GM12878 (cell line): ENCODE measurements around the gene CCDC184. TPM values are rescaled to one million over a fixed set of nuclear protein-coding genes. Genes with fewer than 3 reads are reported as not detected.

ENCODE experiments used
- ATAC-seq: fragments of 200-7000 bp; cut with Tn5 transposase; 3 replicates; pipeline ENCODE4 v1.9.1; 2020; ENCODE audit warnings: mild to moderate bottlenecking, moderate library complexity
- BruUV-seq: library from RNA; stranded (reverse); fragments of 400-500 nt; replicated peaks from 2 replicates; lab custom pipeline; 2021; lab: Mats Ljungman, UMichigan
- CTCF ChIA-PET: fragments of 300-600 bp; sonication (Branson Sonifier 250); formaldehyde crosslinking; extraction: SDS; loops from one replicate; lab custom pipeline; 2021; ENCODE audit warnings: inconsistent platforms; lab: Yijun Ruan, JAX
- POLR2A ChIA-PET: fragments of 350-600 bp; formaldehyde crosslinking; extraction: SDS; loops from one replicate; lab custom pipeline; 2021; ENCODE audit warnings: inconsistent platforms; lab: Charles Lee
- RAD21 ChIA-PET: fragments of 300-600 bp; sonication (Branson Sonifier 250); formaldehyde crosslinking; loops from one replicate; lab custom pipeline; 2023; ENCODE audit warnings: antibody characterized with exemption; ENCODE audit not compliant: unreplicated experiment; lab: Charles Lee
- SMC1A ChIA-PET: fragments of 300-600 bp; sonication (Branson Sonifier 250); formaldehyde crosslinking; loops from one replicate; lab custom pipeline; 2023; ENCODE audit not compliant: unreplicated experiment, uncharacterized antibody; lab: Charles Lee
- DNase-seq: peaks from one replicate; pipeline ENCODE4 v3.0.0-alpha.2; 2011; ENCODE audit warnings: low read depth, low spot score
- FAIRE-seq: peaks from 3 replicates; lab custom pipeline; 2011; peaks lifted over from hg19 to GRCh38; lab: Jason Lieb, UNC
- H2AFZ ChIP-seq: 2 replicates; pipeline ENCODE4 v1.6.0; 2011; ENCODE audit warnings: low read depth, low read length, control low read depth; ENCODE audit not compliant: control insufficient read depth
- H3K27ac ChIP-seq: 2 replicates; pipeline ENCODE4 v1.5.1; 2011; ENCODE audit warnings: control low read depth; ENCODE audit not compliant: control insufficient read depth, insufficient read depth
- H3K27me3 ChIP-seq, 2 experiments: replicated peaks in 1 of 2; 2 replicates each; pipeline versions ENCODE4 v1.6.0 to v1.6.1; 2011; ENCODE audit warnings: low read length in 1 of 2; ENCODE audit not compliant: control insufficient read depth in 2 of 2, insufficient read depth in 2 of 2
- H3K36me3 ChIP-seq, 2 experiments: 2 replicates each; pipeline ENCODE4 v1.5.1; 2011; ENCODE audit warnings: low read length in 1 of 2; ENCODE audit not compliant: control insufficient read depth in 2 of 2, insufficient read depth in 2 of 2
- H3K4me1 ChIP-seq: 2 replicates; pipeline ENCODE4 v1.6.1; 2011; ENCODE audit warnings: mild to moderate bottlenecking, low read length, moderate library complexity, mixed read lengths; ENCODE audit not compliant: control insufficient read depth, insufficient read depth
- H3K4me2 ChIP-seq: 2 replicates; pipeline ENCODE4 v1.6.0; 2011; ENCODE audit warnings: control low read depth; ENCODE audit not compliant: control insufficient read depth, insufficient read depth
- H3K4me3 ChIP-seq: fragments of 200-600 bp; sonication (generic); 2 replicates; pipeline ENCODE4 v1.5.1; 2016
- H3K79me2 ChIP-seq: 2 replicates; pipeline ENCODE4 v1.6.0; 2011; ENCODE audit warnings: low read length; ENCODE audit not compliant: control insufficient read depth, insufficient read depth
- H3K9ac ChIP-seq: 2 replicates; pipeline ENCODE4 v1.8.0; 2011; ENCODE audit warnings: low read length, control low read depth, mixed read lengths; ENCODE audit not compliant: control insufficient read depth, insufficient read depth
- H3K9me3 ChIP-seq: replicated peaks from 3 replicates; pipeline ENCODE4 v1.5.1; 2011; ENCODE audit warnings: mild to moderate bottlenecking, low read length; ENCODE audit not compliant: control insufficient read depth, insufficient read depth
- H4K20me1 ChIP-seq: 2 replicates; pipeline ENCODE4 v1.6.0; 2011; ENCODE audit not compliant: control insufficient read depth, insufficient read depth
- CREM ChIP-seq: IDR thresholded peaks from 2 replicates; pipeline ENCODE4 v1.6.1; 2014; ENCODE audit warnings: antibody characterized with exemption, low read depth
- E2F4 ChIP-seq: IDR thresholded peaks from 2 replicates; pipeline ENCODE4 v1.6.1; 2012; ENCODE audit warnings: low read depth, low read length, improper control_type of control experiment
- ESRRA ChIP-seq: IDR thresholded peaks from 2 replicates; pipeline ENCODE4 v1.6.1; 2012; ENCODE audit warnings: mild to moderate bottlenecking, low read length, improper control_type of control experiment
- EZH2 ChIP-seq: IDR thresholded peaks from 2 replicates; pipeline ENCODE4 v1.6.1; 2012; ENCODE audit warnings: low read depth, mild to moderate bottlenecking, control low read depth, inconsistent platforms, low read length, borderline replicate concordance; ENCODE audit not compliant: control insufficient read depth
- FOXK2 ChIP-seq: fragments of 450-650 bp; IDR thresholded peaks from 2 replicates; pipeline ENCODE4 v1.6.1; 2017; ENCODE audit warnings: mild to moderate bottlenecking, moderate library complexity
- JUND ChIP-seq: IDR thresholded peaks from 2 replicates; pipeline ENCODE4 v1.6.1; 2012; ENCODE audit warnings: low read depth, mild to moderate bottlenecking, low read length, improper control_type of control experiment, moderate library complexity
- POU2F2 ChIP-seq: IDR thresholded peaks from 3 replicates; pipeline ENCODE4 v1.6.1; 2011; ENCODE audit warnings: low read depth, mild to moderate bottlenecking, low read length, borderline replicate concordance
- RUNX3 ChIP-seq: IDR thresholded peaks from 2 replicates; pipeline ENCODE4 v1.6.1; 2012; ENCODE audit warnings: low read length, inconsistent platforms
- SMAD5 ChIP-seq: IDR thresholded peaks from 2 replicates; pipeline ENCODE4 v1.6.1; 2016; ENCODE audit warnings: antibody characterized with exemption, low read depth
- SMARCA5 ChIP-seq: fragments of 450-650 bp; IDR thresholded peaks from 2 replicates; pipeline ENCODE4 v1.6.1; 2017; ENCODE audit warnings: mild to moderate bottlenecking
- SP1 ChIP-seq: IDR thresholded peaks from one replicate; pipeline ENCODE4 v1.6.1; 2011; ENCODE audit warnings: low read depth, low read length
- SPI1 ChIP-seq: IDR thresholded peaks from 2 replicates; pipeline ENCODE4 v1.6.1; 2011; ENCODE audit warnings: low read depth, mild to moderate bottlenecking, low read length, moderate library complexity, borderline replicate concordance; ENCODE audit not compliant: insufficient read depth
- WGBS: methylation state at CpG from one replicate; pipeline ENCODE4 v1.1.6; 2016; ENCODE audit warnings: low lambda C conversion rate; ENCODE audit not compliant: insufficient replicate concordance, insufficient coverage; ENCODE audit errors: missing lambda C conversion rate; 5-methylcytosine and 5-hydroxymethylcytosine counted together
- in situ Hi-C: fragments of 300-500 bp; cut with MboI; formaldehyde crosslinking; loops from 9 replicates; pipeline ENCODE4 v1.14.3; 2018; ENCODE audit warnings: mixed read lengths
- intact Hi-C: fragments of 100-400 bp; cut with micrococcal nuclease; formaldehyde crosslinking; loops from one replicate; pipeline ENCODE4 v1.14.2; 2022; ENCODE audit not compliant: unreplicated experiment
- polyA plus RNA-seq, 11 experiments: library from polyadenylated mRNA; depleted of rRNA in 4 of 11; unstranded in 6 of 11; stranded (reverse) in 5 of 11; fragments of >200 nt; fragmentation: Nextera tagmentation in 4 of 11; fragmentation: Illumina TruSeq in 1 of 11; extraction: Ambion mirVana in 4 of 11; extraction: Trizol in 1 of 11; gene quantifications; 1 replicate in 1 of 11; 2 replicates in 10 of 11; pipeline versions ENCODE4 v1.2.1 to v1.2.3, GENCODE V29; 2011 to 2016; ENCODE audit warnings: inconsistent platforms in 2 of 11, missing spikeins in 2 of 11, low read depth in 1 of 11
- total RNA-seq, 4 experiments: library from RNA; depleted of rRNA in 3 of 4; stranded (reverse); fragments of >200 nt in 3 of 4; fragmentation: Illumina TruSeq in 1 of 4; extraction: Trizol in 1 of 4; gene quantifications; 2 replicates each; pipeline versions ENCODE4 v1.2.1 to v1.2.3, GENCODE V29; 2013 to 2021
- TF ChIP-seq, protein P1 (sequence below): IDR thresholded peaks from 2 replicates; pipeline ENCODE4 v1.6.1; 2012; ENCODE audit warnings: low read depth, low read length, improper control_type of control experiment

Gene CCDC184
- total and polyA plus RNA-seq, 10 of the 15 experiments (the other 5 are each of a cell fraction or from before 2014, with no cell fraction given), result not detected

- no peak for TF ChIP-seq CREM
- TF ChIP-seq E2F4, result no peak
- TF ChIP-seq RUNX3, result no peak
- TF ChIP-seq JUND, result no peak
- no peak for TF ChIP-seq FOXK2
- no peak for TF ChIP-seq SMARCA5
- TF ChIP-seq ESRRA, result no peak
- TF ChIP-seq SMAD5, result no peak
- TF ChIP-seq EZH2, result no peak
- TF ChIP-seq SP1, result no peak
- TF ChIP-seq SPI1, result no peak
- TF ChIP-seq, protein P1, sequence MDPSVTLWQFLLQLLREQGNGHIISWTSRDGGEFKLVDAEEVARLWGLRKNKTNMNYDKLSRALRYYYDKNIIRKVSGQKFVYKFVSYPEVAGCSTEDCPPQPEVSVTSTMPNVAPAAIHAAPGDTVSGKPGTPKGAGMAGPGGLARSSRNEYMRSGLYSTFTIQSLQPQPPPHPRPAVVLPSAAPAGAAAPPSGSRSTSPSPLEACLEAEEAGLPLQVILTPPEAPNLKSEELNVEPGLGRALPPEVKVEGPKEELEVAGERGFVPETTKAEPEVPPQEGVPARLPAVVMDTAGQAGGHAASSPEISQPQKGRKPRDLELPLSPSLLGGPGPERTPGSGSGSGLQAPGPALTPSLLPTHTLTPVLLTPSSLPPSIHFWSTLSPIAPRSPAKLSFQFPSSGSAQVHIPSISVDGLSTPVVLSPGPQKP, result no peak
- TF ChIP-seq POU2F2, result no peak
- SMC1A ChIA-PET, result interaction anchor here (1.0 to 1.5 kb wide), 3 partner anchors 9 to 25 kb away, joined by 3 read pairs; no protein-coding TSS in a partner anchor
- DNase-seq, result no peak
Observed at GRCh38 chr12:48142818-48143674, 40.4 kb upstream of the CCDC184 start.

More at GRCh38 chr12:48142818-48143674, 40.4 kb upstream of the CCDC184 start:
- Histone ChIP-seq H3K27me3 (no peaks in the 10 kb centered on the region), H3K4me1 (no peaks in the 10 kb centered on the region), H2AFZ (no peak overlapping the region), H3K4me3 (no peak overlapping the region), H3K79me2 (no peaks in the 10 kb centered on the region), H3K4me2 (no peak overlapping the region), H3K27ac (no peak overlapping the region), H3K36me3 (peaks cover 22 to 45% of the 10 kb centered on the region in 2 experiments), H4K20me1 (no peaks in the 10 kb centered on the region), H3K9ac (no peak overlapping the region), H3K9me3 (no peaks in the 10 kb centered on the region)
- WGBS, result 91% methylated on average over 7 of the region's 7 CpGs
- RAD21 ChIA-PET, result no interaction called here
- intact Hi-C loops (no loop called here), in situ Hi-C loops (no loop called here)
- no peak for FAIRE-seq
- POLR2A ChIA-PET, result interaction anchor here (0.7 to 1.2 kb wide), 2 partner anchors 9 to 268 kb away, joined by 3 read pairs; no protein-coding TSS in a partner anchor
- CTCF ChIA-PET, result no interaction called here
- ATAC-seq, result no peak
- no TSS peak for BruUV-seq
